ENCODE results near the gene ASB13. TPM values are rescaled to one million over a fixed set of nuclear protein-coding genes. Genes with fewer than 3 reads are reported as not detected.

ASB13 gene
- polyA plus RNA-seq, 1 donor from 2014 or later = 5.6 TPM

- H3K27ac ChIP-seq (ENCODE audit: low read length) = no peak overlapping the region
- H3K36me3 ChIP-seq (ENCODE audit: insufficient read depth, low read length) = no peaks in the 10 kb centered on the region
- no peak overlapping the region for H3K4me2 ChIP-seq (ENCODE audit: low read length)
- no peaks in the 10 kb centered on the region for H3K27me3 ChIP-seq (ENCODE audit: insufficient read depth, low read depth, low read length)
- no peak overlapping the region for H2AFZ ChIP-seq (ENCODE audit: low read depth, low read length)
- no peak overlapping the region for H3K4me3 ChIP-seq (ENCODE audit: low read length)
- H3K9me2 ChIP-seq (ENCODE audit: insufficient read depth, low read length) = no peaks in the 10 kb centered on the region
- TF ChIP-seq EP300 (conservative IDR thresholded peaks at IDR 0.05; ENCODE audit: poor library complexity, severe bottlenecking) = no peak
- TF ChIP-seq MXI1 (conservative IDR thresholded peaks at IDR 0.05; ENCODE audit: poor library complexity, severe bottlenecking) = no peak
- H3K79me2 ChIP-seq (replicated peaks; ENCODE audit: insufficient read depth, low read length) = no peaks in the 10 kb centered on the region
- H3K9me3 ChIP-seq (ENCODE audit: low read length) = no peaks in the 10 kb centered on the region
- no peaks in the 10 kb centered on the region for H4K20me1 ChIP-seq (ENCODE audit: insufficient read depth)
- H3K9ac ChIP-seq (ENCODE audit: low read length) = no peak overlapping the region
- H3F3A ChIP-seq (ENCODE audit: insufficient read depth, low read length, poor library complexity, severe bottlenecking) = no peaks in the 10 kb centered on the region
Measured at GRCh38 chr10:5616836-5617235, 49.6 kb downstream of the ASB13 start.

- TF ChIP-seq CTCF (IDR thresholded peaks at IDR 0.05; ENCODE audit: poor library complexity, severe bottlenecking) = no peak
- no peak for TF ChIP-seq SMC3 (conservative IDR thresholded peaks at IDR 0.05; ENCODE audit: poor library complexity)
- TF ChIP-seq REST (IDR thresholded peaks at IDR 0.05; ENCODE audit: borderline replicate concordance) = no peak
- Histone ChIP-seq H3K79me2 (replicated peaks; ENCODE audit: insufficient read depth, low read length) (no peaks in the 10 kb centered on the region), H3K9me3 (ENCODE audit: low read length) (no peaks in the 10 kb centered on the region), H2AFZ (ENCODE audit: low read depth, low read length) (no peak overlapping the region), H3K4me3 (ENCODE audit: low read length) (no peak overlapping the region), H3K4me2 (ENCODE audit: low read length) (no peak overlapping the region), H3K9me2 (ENCODE audit: insufficient read depth, low read length) (no peaks in the 10 kb centered on the region), H4K20me1 (ENCODE audit: insufficient read depth) (no peaks in the 10 kb centered on the region), H3F3A (ENCODE audit: insufficient read depth, low read length, poor library complexity, severe bottlenecking) (no peaks in the 10 kb centered on the region), H3K36me3 (ENCODE audit: insufficient read depth, low read length) (no peaks in the 10 kb centered on the region), H3K27ac (ENCODE audit: low read length) (no peak overlapping the region), H3K27me3 (ENCODE audit: insufficient read depth, low read depth, low read length) (no peaks in the 10 kb centered on the region), H3K9ac (ENCODE audit: low read length) (no peak overlapping the region)
Measured at GRCh38 chr10:5616046-5616445, 50.3 kb downstream of the ASB13 start.

- H3F3A ChIP-seq (ENCODE audit: insufficient read depth, low read length, poor library complexity, severe bottlenecking) = no peaks in the 10 kb centered on the region
- H3K4me2 ChIP-seq (ENCODE audit: low read length) = no peak overlapping the region
- H3K27ac ChIP-seq (ENCODE audit: low read length) = no peak overlapping the region
- no peak overlapping the region for H2AFZ ChIP-seq (ENCODE audit: low read depth, low read length)
- H3K36me3 ChIP-seq (ENCODE audit: insufficient read depth, low read length) = no peaks in the 10 kb centered on the region
- no peak overlapping the region for H3K9ac ChIP-seq (ENCODE audit: low read length)
- H3K79me2 ChIP-seq (replicated peaks; ENCODE audit: insufficient read depth, low read length) = no peaks in the 10 kb centered on the region
- H3K9me3 ChIP-seq (ENCODE audit: low read length) = no peaks in the 10 kb centered on the region
- H3K27me3 ChIP-seq (ENCODE audit: insufficient read depth, low read depth, low read length) = no peaks in the 10 kb centered on the region
- TF ChIP-seq REST (IDR thresholded peaks at IDR 0.05; ENCODE audit: borderline replicate concordance) (no peak), EP300 (conservative IDR thresholded peaks at IDR 0.05; ENCODE audit: poor library complexity, severe bottlenecking) (no peak), POLR2AphosphoS5 (IDR thresholded peaks at IDR 0.05) (no peak), CTCF (IDR thresholded peaks at IDR 0.05; ENCODE audit: poor library complexity, severe bottlenecking) (no peak), MXI1 (conservative IDR thresholded peaks at IDR 0.05; ENCODE audit: poor library complexity, severe bottlenecking) (no peak), SMC3 (conservative IDR thresholded peaks at IDR 0.05; ENCODE audit: poor library complexity) (no peak), TAF1 (IDR thresholded peaks at IDR 0.05; ENCODE audit: low read depth) (no peak), RAD21 (conservative IDR thresholded peaks at IDR 0.05) (no peak), EZH2 (IDR thresholded peaks at IDR 0.05; ENCODE audit: borderline replicate concordance, insufficient read depth, low read length, poor library complexity, severe bottlenecking) (no peak)
- H3K4me3 ChIP-seq (ENCODE audit: low read length) = no peak overlapping the region
- no peaks in the 10 kb centered on the region for H4K20me1 ChIP-seq (ENCODE audit: insufficient read depth)
- no peaks in the 10 kb centered on the region for H3K9me2 ChIP-seq (ENCODE audit: insufficient read depth, low read length)
Measured at GRCh38 chr10:5615316-5615715, 51.1 kb downstream of the ASB13 start.
